Heart right ventricle (tissue), 16 donors: Measurements from ENCODE around the gene HSD11B2. TPM values are rescaled to one million over a fixed set of nuclear protein-coding genes. Genes with fewer than 3 reads are reported as not detected.

ENCODE experiments used
- ATAC-seq, 8 donors: fragments of 200-7000 bp; cut with Tn5 transposase; one replicate each; pipeline ENCODE4 v1.9.1; 2020; ENCODE audit warnings: mild to moderate bottlenecking in 8 of 8, moderate library complexity in 8 of 8, moderate number of reproducible peaks in 1 of 8
- DNase-seq, 2 donors: peaks; one replicate each; pipeline ENCODE4 v3.0.0-alpha.2; 2020
- H3K27ac ChIP-seq, 10 donors: fragments of 200-600 bp; sonication (generic) in 2 of 10; one replicate each; pipeline versions ENCODE4 v1.5.0 to v1.8.0; 2020 to 2022; ENCODE audit warnings: mild to moderate bottlenecking in 3 of 10
- H3K27me3 ChIP-seq, 7 donors: fragments of 200-600 bp; one replicate each; pipeline ENCODE4 v1.8.0; 2021 to 2022; ENCODE audit warnings: mild to moderate bottlenecking in 2 of 7
- H3K36me3 ChIP-seq, 9 donors: fragments of 200-600 bp; sonication (generic) in 1 of 9; one replicate each; pipeline versions ENCODE4 v1.5.0 to v1.8.0; 2020 to 2022; ENCODE audit warnings: mild to moderate bottlenecking in 2 of 9
- H3K4me1 ChIP-seq, 9 donors: fragments of 200-600 bp; sonication (generic) in 1 of 9; one replicate each; pipeline versions ENCODE4 v1.5.0 to v1.8.0; 2020 to 2022; ENCODE audit warnings: mild to moderate bottlenecking in 4 of 9
- H3K4me3 ChIP-seq, 10 donors: fragments of 200-600 bp; sonication (generic) in 2 of 10; one replicate each; pipeline versions ENCODE4 v1.5.0 to v1.8.0; 2020 to 2022; ENCODE audit warnings: mild to moderate bottlenecking in 7 of 10, moderate library complexity in 2 of 10
- H3K9me3 ChIP-seq, 11 donors: fragments of 200-600 bp in 10 of 11; sonication (generic) in 2 of 11; one replicate each; pipeline versions ENCODE4 v1.5.0 to v1.8.0; 2013 to 2022; ENCODE audit warnings: mild to moderate bottlenecking in 2 of 11, control low read depth in 1 of 11, moderate library complexity in 1 of 11
- CTCF ChIP-seq, 9 donors: fragments of 200-600 bp; sonication (generic) in 2 of 9; IDR thresholded peaks; one replicate each; pipeline versions ENCODE4 v1.5.0 to v1.8.0; 2021 to 2022; ENCODE audit warnings: antibody characterized with exemption in 9 of 9, mild to moderate bottlenecking in 5 of 9, moderate library complexity in 1 of 9
- WGBS, 2 donors: extraction: QIAGEN DNeasy Blood & Tissue Kit; methylation state at CpG; one replicate each; pipeline ENCODE4 v1.1.7; 2013; ENCODE audit warnings: inconsistent platforms in 1 of 2; 5-methylcytosine and 5-hydroxymethylcytosine counted together
- intact Hi-C, 10 donors: fragments of 100-400 bp; cut with DNase I; formaldehyde crosslinking; loops; one replicate each; pipeline versions ENCODE4 v1.11.1 to v1.14.2; 2022
- polyA plus RNA-seq, 2 donors: library from polyadenylated mRNA; stranded (reverse); fragments of 200-250 nt; gene quantifications; one replicate each; pipeline ENCODE4 v1.2.3, GENCODE V29; 2013
- total RNA-seq, 10 donors: library from RNA; stranded (reverse); fragmentation: NEBNext Ultra II Directional in 3 of 10; extraction: Animal tissue kit (Norgen Biotek cat#: 25700) in 3 of 10; gene quantifications; one replicate each; pipeline versions ENCODE4 v1.2.1 to v1.2.4, GENCODE V29; 2021 to 2023
- donor health status: Arrhythmogenic right ventricular cardiomyopathy.
- donor health status: ischemic (EF 13 %, LVEDD 7.1; RV severe dilation, severe dysfunction).
- donor health status: healthy with polysubstance abuse.
- donor health status: DM: no; HTN: yes; CAD: no.
- donor health status: DM: no; HTN: no; CAD: no.
- donor health status: ischemic (EF 25% LVEDD 6.9; RV normal size, moderate dysfunction).
- donor health status: ischemic (EF 25% LVEDD 5.7; RV mildly dilated, moderate dysfunction).
- donor health status: healthy.
- donor health status: DM: yes; HTN: yes; CAD: no.
- donor health status: Ischemic cardiomyopathy.
- donor health status: ischemic (EF 35%, LVEDD 5.7; RV mildly dilated, moderate dysfunction).
- donor health status: nonischemic (EF 11% LVEDD 7.7; RV severe dilation, severe dysfunction).
- donor health status: DM: yes; HTN: yes; CAD: no.
- donor health status: PGD.
- donor health status: ischemic (EF 29% LVEDD 5.4; RV normal size, mild dysfunction).
- donor health status: nonischemic (EF 23%, LVEDD 6.1; RV moderate dilation, normal function).

Gene HSD11B2
- total and polyA plus RNA-seq, 12 donors, result 0.16 to 1.4 (median 0.51) TPM; not detected in 1

GRCh38 chr16:67425580-67425979 lies 5.3 kb upstream of the HSD11B2 start:
- no peaks in the 10 kb centered on the region for H3K36me3 ChIP-seq
- peaks cover 6 to 25% (median 18%) of the 10 kb centered on the region in 9 donors for H3K4me1 ChIP-seq
- peaks cover 0 to 61% (median 32%) of the 10 kb centered on the region in 7 donors for H3K27me3 ChIP-seq
- intact Hi-C loops, result loop anchor here in 4 of 10 donors (5.0 kb wide), 2 partner anchors 37 to 42 kb away; no protein-coding TSS in a partner anchor
- TF ChIP-seq CTCF (IDR thresholded peaks at IDR 0.05), result no peak
- 81 to 85% methylated on average over 4 of the region's 4 CpGs for WGBS, 2 donors
- H3K4me3 ChIP-seq, result no peak overlapping the region
- no peak for DNase-seq
- ATAC-seq, result no peak
- no peaks in the 10 kb centered on the region for H3K9me3 ChIP-seq
- no peak overlapping the region for H3K27ac ChIP-seq

GRCh38 chr16:67426022-67426421 lies 4.9 kb upstream of the HSD11B2 start:
- Histone ChIP-seq H3K4me1 (peaks cover 7 to 30% (median 22%) of the 10 kb centered on the region in 9 donors), H3K9me3 (no peaks in the 10 kb centered on the region), H3K4me3 (no peak overlapping the region), H3K36me3 (no peaks in the 10 kb centered on the region), H3K27ac (no peak overlapping the region), H3K27me3 (peaks cover 0 to 65% (median 32%) of the 10 kb centered on the region in 7 donors)
- DNase-seq (no peak), ATAC-seq (no peak)
- intact Hi-C loops, result loop anchor here in 5 of 10 donors (2.0 to 5.0 kb wide), 3 partner anchors 36 to 41 kb away; no protein-coding TSS in a partner anchor
- TF ChIP-seq CTCF (IDR thresholded peaks at IDR 0.05), result no peak
- 91 to 93% methylated on average over 7 of the region's 7 CpGs for WGBS, 2 donors

GRCh38 chr16:67426950-67427349 lies 4.0 kb upstream of the HSD11B2 start:
- DNase-seq (peak; percentile 47 to 53), ATAC-seq (peak in 6 of 8 donors; percentile 5 to 35 (median 15))
- no peaks in the 10 kb centered on the region for H3K36me3 ChIP-seq
- peaks cover 0 to 72% (median 32%) of the 10 kb centered on the region in 7 donors for H3K27me3 ChIP-seq
- no peaks in the 10 kb centered on the region for H3K9me3 ChIP-seq
- no peak overlapping the region for H3K4me3 ChIP-seq
- TF ChIP-seq CTCF (IDR thresholded peaks at IDR 0.05), result no peak
- intact Hi-C loops, result loop anchor here in 5 of 10 donors (2.0 to 5.0 kb wide), 3 partner anchors 35 to 40 kb away; no protein-coding TSS in a partner anchor
- peak overlapping the region in 4 of 10 donors; percentile 14 to 34 (median 24) for H3K27ac ChIP-seq
- WGBS, 2 donors, result 60 to 61% methylated on average over 7 of the region's 7 CpGs
- peaks cover 8 to 37% (median 29%) of the 10 kb centered on the region in 9 donors for H3K4me1 ChIP-seq

- H3K9me3 ChIP-seq, result no peaks in the 10 kb centered on the region
- peak; percentile 62 to 91 (median 88) for TF ChIP-seq CTCF (IDR thresholded peaks at IDR 0.05)
- 19 to 27% methylated on average over 11 of the region's 11 CpGs for WGBS, 2 donors
- H3K27ac ChIP-seq, result peak overlapping the region in 1 of 10 donors; percentile 34
- peak; percentile 71 to 89 (median 80) for ATAC-seq
- no peaks in the 10 kb centered on the region for H3K36me3 ChIP-seq
- intact Hi-C loops, result loop anchor here in 7 of 10 donors (1.0 to 5.0 kb wide), 4 partner anchors 34 to 39 kb away; no protein-coding TSS in a partner anchor
- H3K4me3 ChIP-seq, result no peak overlapping the region
- peaks cover 0 to 83% (median 32%) of the 10 kb centered on the region in 7 donors for H3K27me3 ChIP-seq
- H3K4me1 ChIP-seq, result peaks cover 8 to 42% (median 32%) of the 10 kb centered on the region in 9 donors
- DNase-seq, result peak; percentile 71 to 75
These were observed 2.7 kb upstream of the HSD11B2 start for GRCh38 chr16:67428146-67428731.
